Duodenal mucosa (tissue), 2 donors: ENCODE results near the gene EMILIN2.

Source experiments
- H3K27ac ChIP-seq: one replicate; pipeline ENCODE4 v1.7.0; 2013; ENCODE audit warnings: low read depth, low read length
- H3K27me3 ChIP-seq, 2 donors: one replicate each; pipeline ENCODE4 v1.7.0; 2013; ENCODE audit warnings: low read length in 2 of 2, control low read depth in 1 of 2; ENCODE audit not compliant: insufficient read depth in 2 of 2, control insufficient read depth in 1 of 2
- H3K36me3 ChIP-seq, 2 donors: one replicate each; pipeline ENCODE4 v1.7.0; 2013; ENCODE audit warnings: low read length in 2 of 2, control low read depth in 1 of 2; ENCODE audit not compliant: insufficient read depth in 2 of 2, control insufficient read depth in 1 of 2
- H3K4me1 ChIP-seq, 2 donors: one replicate each; pipeline ENCODE4 v1.7.0; 2013; ENCODE audit warnings: low read length in 2 of 2, control low read depth in 1 of 2; ENCODE audit not compliant: insufficient read depth in 2 of 2, control insufficient read depth in 1 of 2
- H3K4me3 ChIP-seq, 2 donors: one replicate each; pipeline ENCODE4 v1.7.0; 2013; ENCODE audit warnings: low read length in 2 of 2, low read depth in 1 of 2
- H3K9ac ChIP-seq, 2 donors: one replicate each; pipeline ENCODE4 v1.7.0; 2013; ENCODE audit warnings: low read length in 2 of 2, low read depth in 1 of 2
- H3K9me3 ChIP-seq, 2 donors: one replicate each; pipeline ENCODE4 v1.7.0; 2013; ENCODE audit warnings: low read length in 2 of 2, control low read depth in 1 of 2; ENCODE audit not compliant: control insufficient read depth in 1 of 2

Gene EMILIN2

DNA sequence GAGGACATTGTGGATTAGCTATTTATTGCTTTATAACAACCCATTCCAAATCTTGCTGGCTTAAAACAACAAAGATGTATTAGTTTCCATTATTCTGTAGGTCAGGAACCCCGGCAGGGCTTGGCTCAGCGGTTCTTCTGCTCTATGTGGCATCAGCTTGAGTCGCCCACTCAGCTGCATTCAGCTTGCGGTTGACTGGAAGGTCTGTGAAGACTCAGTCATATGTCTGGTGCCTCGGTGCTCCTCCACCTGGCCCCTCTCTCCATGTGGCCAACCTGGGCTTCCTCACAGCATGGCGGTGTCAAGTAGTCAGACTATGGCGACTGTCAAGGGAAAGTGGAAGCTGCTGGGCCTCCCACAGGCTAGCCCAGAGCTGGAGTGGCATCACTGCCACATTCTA lies 48.6 kb downstream of the EMILIN2 start:
- no peak overlapping the region for H3K4me3 ChIP-seq
- no peak overlapping the region for H3K27ac ChIP-seq
- H3K27me3 ChIP-seq: peaks cover 0 to 9% of the 10 kb centered on the region in 2 donors
- no peaks in the 10 kb centered on the region for H3K9me3 ChIP-seq
- H3K4me1 ChIP-seq: no peaks in the 10 kb centered on the region
- no peaks in the 10 kb centered on the region for H3K36me3 ChIP-seq
- H3K9ac ChIP-seq: no peak overlapping the region

DNA sequence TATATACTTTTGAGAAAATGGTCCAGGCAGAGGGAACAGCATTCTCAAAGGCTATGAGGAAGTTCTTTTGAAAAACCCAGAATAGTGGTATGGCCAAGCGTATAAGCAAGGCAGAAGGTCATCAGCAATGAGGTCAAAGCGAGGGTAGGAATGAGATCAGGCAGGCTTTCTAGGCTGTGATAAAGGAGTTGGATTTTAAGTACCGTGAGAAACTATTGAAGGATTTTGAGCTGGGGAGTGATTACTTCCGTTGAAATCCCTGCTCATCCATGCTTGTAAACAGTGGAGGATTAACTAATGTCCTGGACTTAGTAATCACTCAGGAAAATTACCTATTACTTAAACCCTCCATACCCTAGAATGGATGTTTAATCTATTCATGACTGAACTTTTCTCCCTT lies 50.2 kb downstream of the EMILIN2 start:
- H3K27ac ChIP-seq: no peak overlapping the region
- H3K36me3 ChIP-seq: no peaks in the 10 kb centered on the region
- H3K9me3 ChIP-seq: no peaks in the 10 kb centered on the region
- H3K4me1 ChIP-seq: no peaks in the 10 kb centered on the region
- peaks cover 0 to 4% of the 10 kb centered on the region in 2 donors for H3K27me3 ChIP-seq
- H3K4me3 ChIP-seq: no peak overlapping the region
- H3K9ac ChIP-seq: no peak overlapping the region

DNA sequence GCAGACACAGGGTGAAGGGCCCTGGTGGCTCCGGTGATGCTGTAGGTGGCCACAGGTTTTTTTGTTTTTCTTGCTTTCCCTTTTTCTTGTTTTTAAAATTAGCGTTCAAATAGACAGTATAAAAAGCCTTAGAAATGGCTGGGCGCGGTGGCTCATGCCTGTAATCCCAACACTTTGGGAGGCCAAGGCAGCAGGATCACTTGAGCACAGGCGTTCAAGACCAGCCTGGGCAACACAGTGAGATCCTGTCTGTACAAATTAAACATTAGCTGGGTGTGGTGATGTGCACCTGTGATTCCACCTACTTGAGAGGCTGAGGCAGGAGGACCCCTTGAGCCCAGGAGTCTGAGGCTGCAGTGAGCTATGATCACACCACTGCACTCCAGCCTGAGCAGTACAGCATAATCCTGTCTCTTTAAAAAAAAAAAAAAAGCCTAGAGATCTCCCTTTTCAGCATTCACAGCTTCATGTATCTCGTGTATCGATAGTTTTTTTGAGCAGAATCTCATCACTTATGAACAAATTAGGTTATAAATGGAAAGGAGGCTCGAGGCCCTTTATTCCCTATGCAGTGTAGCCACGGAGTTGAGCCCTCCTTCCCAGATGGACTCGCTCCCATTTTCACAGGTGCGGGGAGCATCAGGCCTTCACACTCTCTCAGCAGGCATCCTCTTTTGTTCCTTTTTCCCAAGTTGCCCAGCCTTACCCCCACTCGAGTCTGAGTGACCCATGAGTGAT lies 50.8 kb downstream of the EMILIN2 start:
- Histone ChIP-seq H3K36me3 (no peaks in the 10 kb centered on the region), H3K4me1 (no peaks in the 10 kb centered on the region), H3K4me3 (no peak overlapping the region), H3K9ac (no peak overlapping the region), H3K9me3 (no peaks in the 10 kb centered on the region), H3K27me3 (no peaks in the 10 kb centered on the region), H3K27ac (no peak overlapping the region)

DNA sequence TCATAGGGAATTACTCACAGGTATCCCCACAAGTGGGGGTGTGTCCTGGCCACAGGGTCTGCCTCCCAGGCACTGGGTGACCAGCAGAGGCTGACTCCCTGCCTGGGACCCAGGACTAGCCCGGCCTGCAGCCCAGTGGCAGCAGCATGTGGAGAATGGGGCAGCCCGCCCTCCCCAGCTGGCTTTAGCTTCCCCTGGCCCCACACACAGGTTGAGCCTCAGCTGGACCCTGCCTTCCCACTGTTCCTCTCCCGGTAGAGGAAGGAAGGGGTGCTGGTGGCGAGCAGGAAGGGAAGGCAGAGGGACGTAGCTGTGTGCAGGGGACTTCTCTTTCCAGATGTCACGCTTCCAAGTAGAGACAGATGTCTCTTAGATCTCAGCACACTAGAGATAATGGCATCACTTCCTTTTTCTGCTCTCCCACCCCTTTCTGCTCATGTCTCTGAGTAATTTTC lies 51.4 kb downstream of the EMILIN2 start:
- no peak overlapping the region for H3K4me3 ChIP-seq
- H3K36me3 ChIP-seq: no peaks in the 10 kb centered on the region
- no peak overlapping the region for H3K27ac ChIP-seq
- H3K4me1 ChIP-seq: no peaks in the 10 kb centered on the region
- H3K9ac ChIP-seq: no peak overlapping the region
- H3K27me3 ChIP-seq: no peaks in the 10 kb centered on the region
- no peaks in the 10 kb centered on the region for H3K9me3 ChIP-seq

DNA sequence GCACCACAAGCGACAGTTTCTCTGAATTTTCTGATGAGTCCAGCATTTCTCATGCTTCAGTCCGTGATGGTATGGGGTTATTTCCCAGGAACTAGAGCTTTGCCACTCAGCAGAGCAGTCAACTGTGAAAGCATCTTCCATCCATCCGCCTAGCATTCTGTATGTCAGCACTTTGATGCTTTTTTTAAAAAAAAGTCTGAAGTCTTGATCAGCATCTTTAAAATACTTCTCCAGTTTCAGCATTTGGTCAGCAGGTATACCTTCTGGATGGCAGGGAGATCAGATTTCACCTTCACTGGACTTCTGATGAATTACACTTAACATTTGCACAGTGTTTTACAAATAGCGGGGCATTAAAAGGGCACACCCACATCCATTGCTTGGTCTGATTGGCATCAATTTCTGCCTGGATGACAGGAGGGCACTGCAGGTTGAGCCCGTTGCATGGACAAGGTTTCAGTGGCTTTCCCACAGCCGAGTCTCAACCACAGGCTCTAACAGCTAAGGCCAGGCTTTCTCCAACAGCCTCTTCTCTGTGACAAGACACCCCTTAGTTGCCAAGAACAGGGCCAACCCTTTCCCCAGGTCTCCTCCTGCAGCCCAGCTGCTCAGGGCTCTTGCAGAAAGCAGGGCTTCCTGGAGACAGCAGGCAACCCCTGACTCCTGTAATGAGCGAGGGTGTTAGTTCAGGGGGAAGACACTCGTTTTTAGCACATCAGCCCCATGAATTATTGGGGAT lies 54.0 kb downstream of the EMILIN2 start:
- Histone ChIP-seq H3K27me3 (no peaks in the 10 kb centered on the region), H3K9ac (no peak overlapping the region), H3K4me3 (no peak overlapping the region), H3K36me3 (no peaks in the 10 kb centered on the region), H3K4me1 (no peaks in the 10 kb centered on the region), H3K27ac (no peak overlapping the region), H3K9me3 (no peaks in the 10 kb centered on the region)

DNA sequence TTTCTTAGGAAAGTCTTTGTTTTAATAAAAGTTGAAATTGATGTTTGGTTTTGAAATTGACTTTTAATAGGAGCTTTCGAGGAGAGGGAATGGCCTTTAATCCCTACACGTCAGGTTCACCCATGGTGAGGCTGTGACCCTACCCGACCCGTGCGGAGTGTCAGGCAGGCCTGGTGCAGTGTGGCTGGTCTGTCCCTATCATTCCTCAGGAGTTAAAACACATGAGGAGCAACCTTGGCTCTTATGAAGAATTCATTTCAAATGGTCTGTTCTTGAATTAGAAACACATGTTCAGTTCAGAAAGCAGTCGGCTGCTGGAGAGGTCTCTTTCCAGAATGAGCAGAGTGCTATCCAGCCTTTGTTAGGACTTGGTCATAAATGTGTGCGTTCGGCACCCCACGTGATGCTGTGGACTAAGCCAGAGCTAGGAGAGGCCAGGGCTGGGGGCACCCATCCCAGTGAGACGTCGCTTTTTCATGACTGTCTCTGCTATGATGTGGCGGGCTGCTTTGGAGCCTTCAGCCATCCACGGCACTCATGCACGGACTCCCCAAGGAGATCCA lies 54.7 kb downstream of the EMILIN2 start:
- no peak overlapping the region for H3K27ac ChIP-seq
- no peaks in the 10 kb centered on the region for H3K36me3 ChIP-seq
- no peaks in the 10 kb centered on the region for H3K9me3 ChIP-seq
- no peak overlapping the region for H3K9ac ChIP-seq
- no peaks in the 10 kb centered on the region for H3K4me1 ChIP-seq
- H3K27me3 ChIP-seq: no peaks in the 10 kb centered on the region
- H3K4me3 ChIP-seq: no peak overlapping the region

DNA sequence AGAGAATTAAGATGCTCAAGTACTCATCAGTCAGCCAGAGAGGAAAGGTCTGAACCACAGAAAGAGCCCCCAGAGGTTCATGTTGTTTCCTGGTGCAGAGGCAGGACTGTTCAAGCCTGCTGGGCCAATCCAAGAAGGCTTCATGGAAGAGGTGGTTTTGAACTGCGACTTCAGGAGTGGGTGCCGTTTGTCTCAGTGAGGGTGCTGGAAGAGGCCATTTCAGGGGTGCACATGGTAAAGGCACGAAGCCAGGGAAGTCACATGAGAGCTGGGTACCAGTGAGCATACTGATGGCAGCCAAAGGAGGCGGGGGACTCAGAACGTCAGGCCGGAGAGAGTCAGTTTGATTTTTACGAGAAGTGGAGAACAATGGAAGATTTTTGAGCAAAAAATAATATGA lies 55.5 kb downstream of the EMILIN2 start:
- no peaks in the 10 kb centered on the region for H3K36me3 ChIP-seq
- H3K27ac ChIP-seq: no peak overlapping the region
- no peaks in the 10 kb centered on the region for H3K9me3 ChIP-seq
- no peaks in the 10 kb centered on the region for H3K27me3 ChIP-seq
- no peak overlapping the region for H3K9ac ChIP-seq
- H3K4me1 ChIP-seq: peaks cover 2 to 4% of the 10 kb centered on the region in 2 donors
- no peak overlapping the region for H3K4me3 ChIP-seq

DNA sequence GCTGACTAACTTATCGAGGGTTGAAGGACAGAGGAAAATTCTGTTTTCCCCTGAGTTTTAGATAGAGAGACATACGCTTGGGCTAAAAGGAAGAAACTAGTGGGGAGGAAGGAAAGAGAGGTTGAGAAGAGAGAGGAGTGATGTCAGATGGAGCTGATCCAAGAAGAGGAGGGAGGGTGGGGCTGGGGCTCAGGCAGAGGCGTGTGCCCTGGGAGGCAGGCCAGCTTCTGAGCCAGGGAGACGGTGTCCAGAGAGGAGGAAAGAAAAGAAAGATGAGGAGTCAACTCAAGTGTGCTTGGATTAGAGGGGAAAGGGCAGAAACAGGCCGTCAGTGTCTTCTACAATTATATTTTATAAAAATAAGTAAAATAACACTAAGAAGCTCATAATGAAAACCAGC lies 56.2 kb downstream of the EMILIN2 start:
- no peaks in the 10 kb centered on the region for H3K36me3 ChIP-seq
- no peaks in the 10 kb centered on the region for H3K9me3 ChIP-seq
- H3K27me3 ChIP-seq: no peaks in the 10 kb centered on the region
- H3K27ac ChIP-seq: no peak overlapping the region
- no peak overlapping the region for H3K9ac ChIP-seq
- H3K4me1 ChIP-seq: peaks cover 5 to 8% of the 10 kb centered on the region in 2 donors
- H3K4me3 ChIP-seq: no peak overlapping the region

DNA sequence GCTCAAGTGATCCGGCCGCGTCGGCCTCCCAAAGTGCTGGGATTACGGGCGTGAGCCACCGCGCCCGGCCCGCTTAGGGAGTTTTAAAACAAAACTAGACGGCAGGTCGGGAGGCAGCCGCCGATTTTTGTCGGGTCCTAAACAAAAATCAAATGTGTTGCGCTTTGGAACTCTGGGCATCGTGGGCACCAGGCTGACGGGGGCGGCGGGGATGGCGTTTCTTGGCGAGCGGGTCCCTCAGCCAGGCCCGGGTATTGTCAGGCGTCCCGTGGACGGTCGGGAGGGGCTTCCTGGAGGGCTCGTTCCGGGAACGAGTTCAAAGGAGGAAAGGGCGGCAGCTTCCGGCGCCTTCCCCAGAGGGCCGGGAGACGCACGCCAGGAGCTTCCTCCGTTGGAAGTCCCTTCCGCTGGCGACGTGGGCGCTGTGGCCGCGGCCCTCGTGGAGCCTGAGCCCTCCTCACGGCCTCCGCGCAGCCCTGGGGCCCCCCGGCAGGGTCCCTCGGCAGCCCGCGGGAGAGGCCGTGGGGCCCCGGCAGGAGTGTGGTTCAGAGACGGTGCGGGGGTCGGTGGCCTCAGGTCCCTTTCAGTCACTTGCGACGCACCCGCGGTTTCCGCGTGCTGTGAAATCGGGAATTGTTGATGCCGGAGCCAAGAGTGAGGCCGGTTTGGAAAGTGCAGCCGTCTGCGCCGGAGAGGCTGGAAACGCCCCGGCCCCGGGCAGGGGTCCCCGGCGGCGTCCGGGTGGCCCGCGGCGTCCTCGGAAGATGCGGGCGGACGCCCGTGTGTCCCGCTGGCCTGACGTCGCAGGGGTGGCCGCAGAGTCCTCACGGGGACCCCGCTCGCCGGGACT lies 59.3 kb downstream of the EMILIN2 start:
- H3K27me3 ChIP-seq: no peaks in the 10 kb centered on the region
- peaks cover 5 to 8% of the 10 kb centered on the region in 2 donors for H3K4me1 ChIP-seq
- peak overlapping the region; percentile 39 to 51 for H3K9ac ChIP-seq
- H3K27ac ChIP-seq: no peak overlapping the region
- no peaks in the 10 kb centered on the region for H3K9me3 ChIP-seq
- peak overlapping the region; percentile 69 to 72 for H3K4me3 ChIP-seq
- H3K36me3 ChIP-seq: peaks cover 0 to 19% of the 10 kb centered on the region in 2 donors
